SK-MEL-5 (cell line): ENCODE results near the gene MROH8. TPM values are rescaled to one million over a fixed set of nuclear protein-coding genes. Genes with fewer than 3 reads are reported as not detected.
"Not testable (repeated sequence)": the region's sequence is repeated elsewhere in the genome, so short reads cannot be mapped to it uniquely, and the experiment has no call there.

Experiments used
- DNase-seq: peaks from one replicate; pipeline ENCODE4 v3.0.0-alpha.2; 2016; ENCODE audit warnings: low read depth, low spot score
- in situ Hi-C: cut with HindIII; loops from 2 replicates; pipeline ENCODE4 v1.10.0; 2016; ENCODE audit warnings: low sequenced_read_pairs, high pct_unique_total_duplicates, low pct_unique_long_range_greater_than_20kb
- total RNA-seq: library from RNA; depleted of rRNA; stranded (reverse); fragments of >200 nt; shearing (Covaris generic); gene quantifications from 2 replicates; pipeline ENCODE4 v1.2.3, GENCODE V29; 2014

The MROH8 gene
- total RNA-seq, 1 experiment from 2014 or later, result 2.9 TPM

GRCh38 chr20:37166867-37167266 is 12.5 kb downstream of the MROH8 start:
- in situ Hi-C loops, result no loop called here
- no peak for DNase-seq

- DNase-seq, result no peak
- in situ Hi-C loops, result no loop called here
These were observed 14.3 kb downstream of the MROH8 start for GRCh38 chr20:37165031-37165430.

- no peak for DNase-seq
- in situ Hi-C loops, result no loop called here
These were observed 15.4 kb downstream of the MROH8 start for GRCh38 chr20:37163832-37164554.

GRCh38 chr20:37162646-37163045 is 16.7 kb downstream of the MROH8 start:
- in situ Hi-C loops, result no loop called here

GRCh38 chr20:37161830-37162549 is 17.4 kb downstream of the MROH8 start:
- DNase-seq, result no peak

More at GRCh38 chr20:37162646-37163045, 16.7 kb downstream of the MROH8 start:
- no peak for DNase-seq

GRCh38 chr20:37160683-37161082 is 18.7 kb downstream of the MROH8 start:
- DNase-seq, result no peak
- in situ Hi-C loops, result no loop called here

More at GRCh38 chr20:37161830-37162549, 17.4 kb downstream of the MROH8 start:
- in situ Hi-C loops, result no loop called here

- in situ Hi-C loops, result no loop called here
- DNase-seq, result no peak
These were observed 21.1 kb downstream of the MROH8 start for GRCh38 chr20:37158248-37158647.

- in situ Hi-C loops, result no loop called here
- no peak for DNase-seq
These were observed 23.4 kb downstream of the MROH8 start for GRCh38 chr20:37155987-37156386.

GRCh38 chr20:37154684-37155298 is 24.6 kb downstream of the MROH8 start:
- in situ Hi-C loops, result no loop called here
- no peak for DNase-seq

GRCh38 chr20:37152284-37152683 is 27.1 kb downstream of the MROH8 start:
- no peak for DNase-seq
- in situ Hi-C loops, result no loop called here

GRCh38 chr20:37151529-37151928 is 27.8 kb downstream of the MROH8 start:
- in situ Hi-C loops, result no loop called here

GRCh38 chr20:37150864-37151263 is 28.5 kb downstream of the MROH8 start:
- DNase-seq, in situ Hi-C loops: not testable (repeated sequence)

More at GRCh38 chr20:37151529-37151928, 27.8 kb downstream of the MROH8 start:
- no peak for DNase-seq

GRCh38 chr20:37147250-37147649 is 32.1 kb downstream of the MROH8 start:
- no peak for DNase-seq
- in situ Hi-C loops, result no loop called here

- in situ Hi-C loops, result no loop called here
- DNase-seq, result no peak
These were observed 34.4 kb downstream of the MROH8 start for GRCh38 chr20:37144856-37145404.

GRCh38 chr20:37142708-37143107 is 36.6 kb downstream of the MROH8 start:
- no peak for DNase-seq
- in situ Hi-C loops, result no loop called here

GRCh38 chr20:37137547-37137946 is 41.8 kb downstream of the MROH8 start:
- in situ Hi-C loops, result no loop called here
- DNase-seq, result no peak

- in situ Hi-C loops, result no loop called here
- DNase-seq, result no peak
These were observed 45.4 kb downstream of the MROH8 start for GRCh38 chr20:37133952-37134351.

- in situ Hi-C loops, result no loop called here
- no peak for DNase-seq
These were observed 47.9 kb downstream of the MROH8 start for GRCh38 chr20:37131486-37131885.
